Measurements from ENCODE around the gene TMCO4.

Gene TMCO4

GRCh38 chr1:19774180-19774785 lies 25.4 kb downstream of the TMCO4 start:
- no peak for DNase-seq

GRCh38 chr1:19773485-19773884 lies 26.2 kb downstream of the TMCO4 start:
- DNase-seq = no peak

- DNase-seq = no peak
Observed at GRCh38 chr1:19772053-19772452, 27.7 kb downstream of the TMCO4 start.

- DNase-seq = no peak
Observed at GRCh38 chr1:19771350-19771749, 28.4 kb downstream of the TMCO4 start.

GRCh38 chr1:19770436-19771190 lies 29.1 kb downstream of the TMCO4 start:
- no peak for DNase-seq

GRCh38 chr1:19769211-19769932 lies 30.3 kb downstream of the TMCO4 start:
- DNase-seq = no peak

GRCh38 chr1:19768353-19769210 lies 31.1 kb downstream of the TMCO4 start:
- no peak for DNase-seq

GRCh38 chr1:19765623-19766022 lies 34.1 kb downstream of the TMCO4 start:
- DNase-seq = no peak

GRCh38 chr1:19764848-19765247 lies 34.9 kb downstream of the TMCO4 start:
- DNase-seq = no peak

GRCh38 chr1:19762175-19762779 lies 37.4 kb downstream of the TMCO4 start:
- no peak for DNase-seq

- no peak for DNase-seq
Observed at GRCh38 chr1:19759740-19760089, 40.0 kb downstream of the TMCO4 start.

- no peak for DNase-seq
Observed at GRCh38 chr1:19758227-19758830, 41.4 kb downstream of the TMCO4 start.

- DNase-seq = no peak
Observed at GRCh38 chr1:19757641-19758040, 42.1 kb downstream of the TMCO4 start.

- DNase-seq = no peak
Observed at GRCh38 chr1:19756480-19756879, 43.2 kb downstream of the TMCO4 start.

- no peak for DNase-seq
Observed at GRCh38 chr1:19754482-19754881, 45.2 kb downstream of the TMCO4 start.

- DNase-seq = peak; percentile 72
Observed at GRCh38 chr1:19752083-19752696, 47.5 kb downstream of the TMCO4 start.

GRCh38 chr1:19750882-19751276 lies 48.8 kb downstream of the TMCO4 start:
- DNase-seq = no peak

- DNase-seq = no peak
Observed at GRCh38 chr1:19750101-19750881, 49.4 kb downstream of the TMCO4 start.

- DNase-seq = no peak
Observed at GRCh38 chr1:19749685-19750084, 50.0 kb downstream of the TMCO4 start.

- DNase-seq = no peak
Observed at GRCh38 chr1:19747761-19748160, 52.0 kb downstream of the TMCO4 start.

- no peak for DNase-seq
Observed at GRCh38 chr1:19744886-19745285, 54.8 kb downstream of the TMCO4 start.
